Neural progenitor cell (in vitro differentiated cells): Measurements from ENCODE around the gene ACOX3. TPM values are rescaled to one million over a fixed set of nuclear protein-coding genes. Genes with fewer than 3 reads are reported as not detected.

Experiments
- DNase-seq: peaks from one replicate; pipeline ENCODE4 v3.0.0-alpha.2; 2016; ENCODE audit warnings: low spot score
- H2AFZ ChIP-seq: fragments of 200-600 bp; sonication (generic); replicated peaks from 2 replicates; pipeline ENCODE4 v1.6.1; 2016; ENCODE audit warnings: antibody characterized with exemption
- H3F3A ChIP-seq: fragments of 200-600 bp; sonication (generic); 2 replicates; pipeline ENCODE4 v1.6.1; 2016; ENCODE audit warnings: antibody characterized with exemption, low read depth
- H3K27ac ChIP-seq: fragments of 200-600 bp; sonication (generic); 2 replicates; pipeline ENCODE4 v1.5.1; 2016; ENCODE audit warnings: mild to moderate bottlenecking
- H3K27me3 ChIP-seq: fragments of 200-600 bp; sonication (generic); 2 replicates; pipeline ENCODE4 v1.6.1; 2016; ENCODE audit warnings: mild to moderate bottlenecking, moderate library complexity
- H3K36me3 ChIP-seq: fragments of 200-600 bp; sonication (generic); 2 replicates; pipeline ENCODE4 v1.5.1; 2016
- H3K4me1 ChIP-seq: fragments of 200-600 bp; sonication (generic); 2 replicates; pipeline ENCODE4 v1.6.1; 2016; ENCODE audit warnings: mixed run types
- H3K4me2 ChIP-seq: fragments of 200-600 bp; sonication (generic); 2 replicates; pipeline ENCODE4 v1.6.1; 2016
- H3K4me3 ChIP-seq: fragments of 200-600 bp; sonication (generic); 2 replicates; pipeline ENCODE4 v1.5.1; 2016
- H3K79me2 ChIP-seq: fragments of 200-600 bp; sonication (generic); 2 replicates; pipeline ENCODE4 v1.6.1; 2016; ENCODE audit warnings: low read depth
- H3K9ac ChIP-seq: fragments of 200-600 bp; sonication (generic); 2 replicates; pipeline ENCODE4 v1.6.1; 2016
- H3K9me3 ChIP-seq: fragments of 200-600 bp; sonication (generic); 2 replicates; pipeline ENCODE4 v1.5.1; 2016; ENCODE audit warnings: low read depth
- H4K20me1 ChIP-seq: fragments of 200-600 bp; sonication (generic); 2 replicates; pipeline ENCODE4 v1.6.1; 2016; ENCODE audit warnings: low read depth
- H3K27ac Mint-ChIP-seq: 3 replicates; pipeline ENCODE4 v1.8.0; 2021; ENCODE audit warnings: mixed read lengths
- H3K27me3 Mint-ChIP-seq: 2 replicates; pipeline ENCODE4 v1.8.0; 2022; ENCODE audit warnings: low read depth, mild to moderate bottlenecking, inconsistent platforms, moderate library complexity, mixed read lengths; ENCODE audit not compliant: insufficient read depth
- H3K36me3 Mint-ChIP-seq: 3 replicates; pipeline ENCODE4 v1.8.0; 2021; ENCODE audit warnings: mixed read lengths
- H3K4me1 Mint-ChIP-seq: 3 replicates; pipeline ENCODE4 v1.8.0; 2021; ENCODE audit warnings: mixed read lengths
- H3K4me3 Mint-ChIP-seq: 3 replicates; pipeline ENCODE4 v1.8.0; 2021; ENCODE audit warnings: mild to moderate bottlenecking, moderate library complexity, mixed read lengths
- H3K9me3 Mint-ChIP-seq: 3 replicates; pipeline ENCODE4 v1.8.0; 2020; ENCODE audit warnings: mixed read lengths
- EZH2 ChIP-seq: fragments of 200-600 bp; sonication (generic); IDR thresholded peaks from 2 replicates; pipeline ENCODE4 v1.6.1; 2017; ENCODE audit warnings: antibody characterized with exemption, mild to moderate bottlenecking, moderate library complexity
- EZH2phosphoT487 ChIP-seq: fragments of 200-600 bp; sonication (generic); IDR thresholded peaks from 2 replicates; pipeline ENCODE4 v1.6.1; 2017; ENCODE audit warnings: antibody characterized with exemption
- total RNA-seq: library from RNA; depleted of rRNA; stranded (reverse); fragments of >200 nt; gene quantifications from 2 replicates; pipeline ENCODE4 v1.2.3, GENCODE V29; 2015; ENCODE audit warnings: low replicate concordance
- TF ChIP-seq, protein P1 (sequence below): fragments of 200-600 bp; sonication (generic); IDR thresholded peaks from 2 replicates; pipeline ENCODE4 v1.5.1; 2017; ENCODE audit warnings: antibody characterized with exemption, mild to moderate bottlenecking

The ACOX3 gene
- total RNA-seq, 1 donor from 2014 or later, result 14.0 TPM

DNA sequence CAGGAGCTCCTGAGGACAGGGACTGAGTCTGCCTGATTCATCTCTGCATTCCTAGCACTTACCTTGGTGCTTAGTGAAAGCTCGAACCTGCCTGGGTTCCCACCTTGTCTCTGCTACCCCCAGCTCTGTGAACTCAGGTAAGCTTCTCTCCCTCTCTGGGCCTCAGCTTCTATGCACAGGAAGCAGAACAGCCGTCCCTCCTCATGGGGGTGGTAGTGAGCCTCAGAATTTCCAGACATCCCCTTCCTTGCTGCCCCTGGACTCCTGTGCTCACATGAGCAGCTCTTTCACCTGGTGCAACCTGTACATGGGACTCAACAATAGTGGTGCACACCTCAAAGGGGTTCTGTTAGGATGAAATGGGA, 120.2 kb downstream of the ACOX3 start:
- Histone ChIP-seq H2AFZ (no peak overlapping the region), H3K4me3 (no peak overlapping the region), H3K4me1 (peaks cover 14% of the 10 kb centered on the region), H3K36me3 (no peaks in the 10 kb centered on the region), H3K27ac (no peak overlapping the region), H4K20me1 (no peaks in the 10 kb centered on the region), H3K79me2 (no peaks in the 10 kb centered on the region), H3K4me2 (no peak overlapping the region), H3K27me3 (no peaks in the 10 kb centered on the region), H3K9ac (no peak overlapping the region), H3K9me3 (no peaks in the 10 kb centered on the region), H3F3A (peaks cover 4% of the 10 kb centered on the region)
- Mint-ChIP-seq H3K4me1 (peaks cover 21% of the 10 kb centered on the region), H3K27me3 (peaks cover 8% of the 10 kb centered on the region), H3K9me3 (peaks cover 11% of the 10 kb centered on the region), H3K27ac (no peak overlapping the region), H3K4me3 (no peak overlapping the region), H3K36me3 (no peaks in the 10 kb centered on the region)
- no peak for DNase-seq
- TF ChIP-seq, protein P1, sequence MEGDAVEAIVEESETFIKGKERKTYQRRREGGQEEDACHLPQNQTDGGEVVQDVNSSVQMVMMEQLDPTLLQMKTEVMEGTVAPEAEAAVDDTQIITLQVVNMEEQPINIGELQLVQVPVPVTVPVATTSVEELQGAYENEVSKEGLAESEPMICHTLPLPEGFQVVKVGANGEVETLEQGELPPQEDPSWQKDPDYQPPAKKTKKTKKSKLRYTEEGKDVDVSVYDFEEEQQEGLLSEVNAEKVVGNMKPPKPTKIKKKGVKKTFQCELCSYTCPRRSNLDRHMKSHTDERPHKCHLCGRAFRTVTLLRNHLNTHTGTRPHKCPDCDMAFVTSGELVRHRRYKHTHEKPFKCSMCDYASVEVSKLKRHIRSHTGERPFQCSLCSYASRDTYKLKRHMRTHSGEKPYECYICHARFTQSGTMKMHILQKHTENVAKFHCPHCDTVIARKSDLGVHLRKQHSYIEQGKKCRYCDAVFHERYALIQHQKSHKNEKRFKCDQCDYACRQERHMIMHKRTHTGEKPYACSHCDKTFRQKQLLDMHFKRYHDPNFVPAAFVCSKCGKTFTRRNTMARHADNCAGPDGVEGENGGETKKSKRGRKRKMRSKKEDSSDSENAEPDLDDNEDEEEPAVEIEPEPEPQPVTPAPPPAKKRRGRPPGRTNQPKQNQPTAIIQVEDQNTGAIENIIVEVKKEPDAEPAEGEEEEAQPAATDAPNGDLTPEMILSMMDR, result peak; percentile 30
- TF ChIP-seq EZH2, result no peak
- TF ChIP-seq EZH2phosphoT487, result no peak

DNA sequence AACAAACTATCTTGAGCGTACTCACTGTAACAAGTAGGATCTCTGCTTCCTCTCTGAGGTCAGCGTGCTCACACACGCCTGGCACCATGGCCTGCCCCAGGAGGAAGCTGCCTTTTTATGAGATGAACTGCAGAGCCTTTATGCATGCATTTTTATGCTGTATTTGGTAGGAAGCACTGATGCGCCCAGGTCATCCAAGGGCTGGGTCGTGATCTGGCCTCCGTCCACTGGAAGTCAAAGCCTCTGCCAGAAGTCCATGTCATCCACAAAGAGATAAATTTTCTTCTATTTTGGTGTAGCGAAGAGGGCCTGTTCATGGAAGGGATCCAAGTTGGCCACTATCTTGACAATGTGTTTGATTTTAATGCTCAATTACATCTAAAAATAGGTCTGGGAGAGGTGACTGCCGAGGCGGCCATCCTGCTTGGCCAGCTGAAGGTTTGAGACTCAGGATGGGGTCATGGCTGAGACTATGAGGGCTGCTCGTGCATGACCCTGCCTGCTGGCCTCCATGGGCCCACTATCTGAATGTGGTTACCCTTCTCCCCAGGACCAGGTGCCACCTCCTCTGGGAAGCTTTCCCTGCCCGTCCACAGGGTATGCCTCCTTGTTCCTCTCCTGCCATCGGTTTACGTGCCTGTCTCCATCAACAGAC, 120.7 kb downstream of the ACOX3 start:
- H3K36me3 ChIP-seq, result no peaks in the 10 kb centered on the region
- Mint-ChIP-seq H3K4me3 (no peak overlapping the region), H3K9me3 (peaks cover 11% of the 10 kb centered on the region), H3K36me3 (no peaks in the 10 kb centered on the region), H3K27ac (no peak overlapping the region), H3K27me3 (peaks cover 8% of the 10 kb centered on the region), H3K4me1 (peaks cover 26% of the 10 kb centered on the region)
- no peaks in the 10 kb centered on the region for H4K20me1 ChIP-seq
- peaks cover 8% of the 10 kb centered on the region for H3F3A ChIP-seq
- H3K27me3 ChIP-seq, result no peaks in the 10 kb centered on the region
- peaks cover 18% of the 10 kb centered on the region for H3K4me1 ChIP-seq
- DNase-seq, result no peak
- H3K9ac ChIP-seq, result no peak overlapping the region
- H3K4me2 ChIP-seq, result no peak overlapping the region
- H3K9me3 ChIP-seq, result no peaks in the 10 kb centered on the region
- H3K27ac ChIP-seq, result no peak overlapping the region
- no peaks in the 10 kb centered on the region for H3K79me2 ChIP-seq
- no peak for TF ChIP-seq EZH2
- no peak for TF ChIP-seq EZH2phosphoT487
- TF ChIP-seq, protein P1, result no peak
- H2AFZ ChIP-seq, result no peak overlapping the region
- H3K4me3 ChIP-seq, result no peak overlapping the region

DNA sequence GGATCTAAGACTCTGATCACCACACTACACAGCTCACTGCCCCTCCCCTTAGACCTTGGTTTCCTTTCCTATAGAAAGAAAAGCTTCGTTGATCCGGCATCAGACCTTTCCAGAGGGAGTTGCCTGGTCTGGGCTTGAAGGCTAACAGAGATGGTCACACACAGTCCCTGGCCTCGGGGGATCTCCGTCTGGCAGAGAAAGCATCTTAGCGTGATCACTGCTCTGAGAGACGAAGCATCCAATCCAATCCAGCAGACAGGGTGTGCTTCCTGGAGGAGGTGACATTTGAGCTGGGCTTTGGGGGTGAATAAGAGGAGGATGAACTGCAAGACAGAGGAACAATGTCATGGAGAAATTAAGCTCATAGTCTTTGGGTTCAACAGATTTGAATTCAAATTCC, 121.5 kb downstream of the ACOX3 start:
- no peak overlapping the region for H3K9ac ChIP-seq
- H3K27ac ChIP-seq, result no peak overlapping the region
- Mint-ChIP-seq H3K9me3 (peaks cover 11% of the 10 kb centered on the region), H3K4me3 (no peak overlapping the region), H3K27ac (no peak overlapping the region), H3K4me1 (peaks cover 26% of the 10 kb centered on the region), H3K36me3 (no peaks in the 10 kb centered on the region), H3K27me3 (peaks cover 15% of the 10 kb centered on the region)
- no peaks in the 10 kb centered on the region for H3K27me3 ChIP-seq
- TF ChIP-seq EZH2, result no peak
- TF ChIP-seq EZH2phosphoT487, result no peak
- TF ChIP-seq, protein P1, result no peak
- H3K9me3 ChIP-seq, result no peaks in the 10 kb centered on the region
- no peaks in the 10 kb centered on the region for H3K36me3 ChIP-seq
- no peaks in the 10 kb centered on the region for H4K20me1 ChIP-seq
- H3K4me3 ChIP-seq, result no peak overlapping the region
- no peaks in the 10 kb centered on the region for H3K79me2 ChIP-seq
- H3F3A ChIP-seq, result peaks cover 8% of the 10 kb centered on the region
- H3K4me2 ChIP-seq, result no peak overlapping the region
- no peak overlapping the region for H2AFZ ChIP-seq
- no peak for DNase-seq
- peaks cover 18% of the 10 kb centered on the region for H3K4me1 ChIP-seq
